Measurements from ENCODE around the gene H19.

DNA sequence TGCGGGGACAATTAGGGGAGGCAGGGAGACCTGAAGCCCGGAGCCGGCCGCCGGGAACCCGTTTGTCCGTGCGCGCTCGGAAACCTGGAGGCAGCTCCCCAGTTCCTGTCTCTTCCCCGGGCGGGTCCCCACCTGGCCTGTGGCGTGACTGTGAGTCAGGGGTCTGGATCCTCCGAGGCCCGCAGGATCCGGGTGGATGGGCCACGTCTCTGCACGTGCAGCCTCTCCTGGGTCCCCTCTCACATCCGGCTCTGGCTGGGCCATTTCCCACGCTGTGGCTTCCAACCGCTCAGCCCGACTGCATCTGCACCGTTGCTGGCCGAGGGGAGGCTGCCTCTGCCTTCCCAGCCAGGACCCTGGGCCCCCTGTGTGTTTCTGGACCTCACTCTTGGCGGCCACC, 14.8 kb upstream of the H19 start:
- TF ChIP-seq, protein P1, sequence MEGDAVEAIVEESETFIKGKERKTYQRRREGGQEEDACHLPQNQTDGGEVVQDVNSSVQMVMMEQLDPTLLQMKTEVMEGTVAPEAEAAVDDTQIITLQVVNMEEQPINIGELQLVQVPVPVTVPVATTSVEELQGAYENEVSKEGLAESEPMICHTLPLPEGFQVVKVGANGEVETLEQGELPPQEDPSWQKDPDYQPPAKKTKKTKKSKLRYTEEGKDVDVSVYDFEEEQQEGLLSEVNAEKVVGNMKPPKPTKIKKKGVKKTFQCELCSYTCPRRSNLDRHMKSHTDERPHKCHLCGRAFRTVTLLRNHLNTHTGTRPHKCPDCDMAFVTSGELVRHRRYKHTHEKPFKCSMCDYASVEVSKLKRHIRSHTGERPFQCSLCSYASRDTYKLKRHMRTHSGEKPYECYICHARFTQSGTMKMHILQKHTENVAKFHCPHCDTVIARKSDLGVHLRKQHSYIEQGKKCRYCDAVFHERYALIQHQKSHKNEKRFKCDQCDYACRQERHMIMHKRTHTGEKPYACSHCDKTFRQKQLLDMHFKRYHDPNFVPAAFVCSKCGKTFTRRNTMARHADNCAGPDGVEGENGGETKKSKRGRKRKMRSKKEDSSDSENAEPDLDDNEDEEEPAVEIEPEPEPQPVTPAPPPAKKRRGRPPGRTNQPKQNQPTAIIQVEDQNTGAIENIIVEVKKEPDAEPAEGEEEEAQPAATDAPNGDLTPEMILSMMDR (IDR thresholded peaks at IDR 0.05), result no peak
- no peak for TF ChIP-seq POLR2A (IDR thresholded peaks at IDR 0.05)
